NB4 (cell line): ENCODE data around the gene FKBP7.

Experiments
- DNase-seq: peaks from one replicate; pipeline ENCODE4 v3.0.0; 2010; ENCODE audit warnings: low read depth
- H3K4me3 ChIP-seq: one replicate; pipeline ENCODE4 v1.5.1; 2011; ENCODE audit warnings: mild to moderate bottlenecking, low read depth, low read length, moderate library complexity
- MYC ChIP-seq: IDR thresholded peaks from 2 replicates; pipeline ENCODE4 v1.6.1; 2011; ENCODE audit warnings: low read depth, low read length
- POLR2A ChIP-seq: IDR thresholded peaks from 2 replicates; pipeline ENCODE4 v1.6.1; 2011; ENCODE audit warnings: mild to moderate bottlenecking; ENCODE audit not compliant: insufficient read length; ENCODE audit errors: extremely low read depth
- TF ChIP-seq, protein P1 (sequence below): IDR thresholded peaks from 2 replicates; pipeline ENCODE4 v1.6.1; 2011; ENCODE audit warnings: low read depth, low read length
- TF ChIP-seq, protein P2 (sequence below): IDR thresholded peaks from one replicate; pipeline ENCODE4 v1.5.1; 2012; ENCODE audit warnings: low read depth, low read length

FKBP7 gene

DNA sequence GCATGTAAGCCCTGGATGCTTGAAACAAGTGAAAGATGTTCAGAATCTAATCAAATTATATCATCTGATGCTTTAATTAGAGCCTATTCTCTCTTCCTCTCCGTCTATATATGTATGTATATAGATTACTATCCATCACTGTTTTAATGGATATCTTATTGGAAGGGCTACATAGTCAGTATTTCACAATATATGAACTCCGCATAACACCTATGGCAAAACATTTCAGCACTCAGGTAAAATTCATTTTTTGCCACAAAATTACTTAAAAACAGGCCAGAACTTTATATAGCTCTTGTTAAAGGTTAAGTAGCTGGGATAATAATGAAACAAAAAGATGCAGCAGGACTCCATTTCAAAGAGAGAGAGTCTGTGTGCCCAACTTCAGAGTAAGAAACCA is 26.1 kb downstream of the FKBP7 start:
- H3K4me3 ChIP-seq = no peak overlapping the region
- no peak for TF ChIP-seq POLR2A
- TF ChIP-seq, protein P1, sequence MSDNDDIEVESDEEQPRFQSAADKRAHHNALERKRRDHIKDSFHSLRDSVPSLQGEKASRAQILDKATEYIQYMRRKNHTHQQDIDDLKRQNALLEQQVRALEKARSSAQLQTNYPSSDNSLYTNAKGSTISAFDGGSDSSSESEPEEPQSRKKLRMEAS = no peak
- no peak for TF ChIP-seq MYC
- TF ChIP-seq, protein P2, sequence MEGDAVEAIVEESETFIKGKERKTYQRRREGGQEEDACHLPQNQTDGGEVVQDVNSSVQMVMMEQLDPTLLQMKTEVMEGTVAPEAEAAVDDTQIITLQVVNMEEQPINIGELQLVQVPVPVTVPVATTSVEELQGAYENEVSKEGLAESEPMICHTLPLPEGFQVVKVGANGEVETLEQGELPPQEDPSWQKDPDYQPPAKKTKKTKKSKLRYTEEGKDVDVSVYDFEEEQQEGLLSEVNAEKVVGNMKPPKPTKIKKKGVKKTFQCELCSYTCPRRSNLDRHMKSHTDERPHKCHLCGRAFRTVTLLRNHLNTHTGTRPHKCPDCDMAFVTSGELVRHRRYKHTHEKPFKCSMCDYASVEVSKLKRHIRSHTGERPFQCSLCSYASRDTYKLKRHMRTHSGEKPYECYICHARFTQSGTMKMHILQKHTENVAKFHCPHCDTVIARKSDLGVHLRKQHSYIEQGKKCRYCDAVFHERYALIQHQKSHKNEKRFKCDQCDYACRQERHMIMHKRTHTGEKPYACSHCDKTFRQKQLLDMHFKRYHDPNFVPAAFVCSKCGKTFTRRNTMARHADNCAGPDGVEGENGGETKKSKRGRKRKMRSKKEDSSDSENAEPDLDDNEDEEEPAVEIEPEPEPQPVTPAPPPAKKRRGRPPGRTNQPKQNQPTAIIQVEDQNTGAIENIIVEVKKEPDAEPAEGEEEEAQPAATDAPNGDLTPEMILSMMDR = no peak
- no peak for DNase-seq

DNA sequence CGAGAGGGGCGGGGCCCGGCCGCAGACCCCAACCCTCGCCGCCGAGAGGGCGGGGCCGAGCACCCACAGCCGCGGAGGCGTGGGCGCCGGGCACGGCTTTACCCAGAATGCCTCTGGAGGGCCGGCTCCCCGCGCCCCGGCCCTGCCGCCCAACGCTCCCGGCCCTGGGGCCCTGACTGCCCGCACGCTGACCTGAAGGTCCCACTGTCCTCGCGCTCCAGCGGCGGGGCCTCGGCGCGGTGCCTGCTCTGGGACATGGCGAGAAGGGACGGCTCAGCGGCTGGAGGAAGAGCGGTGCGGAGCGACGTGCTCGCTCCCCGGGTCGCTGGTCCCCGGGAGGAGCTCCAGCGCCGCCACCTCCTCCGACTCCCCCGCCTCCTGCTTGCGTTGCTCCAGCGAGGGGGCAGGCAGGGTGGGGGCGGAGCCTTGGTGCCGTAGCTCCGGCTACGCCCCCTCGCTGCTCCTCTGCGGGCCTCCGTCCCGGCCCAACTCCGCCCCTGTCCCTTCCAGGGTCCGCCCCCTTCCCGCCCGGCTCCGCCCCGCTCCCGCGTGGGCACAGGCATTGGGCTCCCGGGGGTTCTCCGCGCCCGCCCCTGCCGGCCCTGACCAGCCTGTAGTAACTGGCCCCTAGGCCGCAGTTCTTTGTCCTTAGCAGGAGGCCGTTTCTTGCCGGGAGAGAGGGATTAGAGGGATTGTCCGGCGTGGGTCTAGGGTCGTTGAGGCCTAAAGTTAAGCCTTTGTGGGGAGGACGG is 27.4 kb downstream of the FKBP7 start, which contains the start of the genes PJVK and PRKRA:
TSS of gene PJVK (plus strand) at position 605 of the 752 bp plus-strand sequence. CDS start 2,032 bp downstream, outside the sequence.
TSS of gene PRKRA (minus strand) at position 402 of the 752 bp plus-strand sequence. CDS start at position 257, 145 bp downstream.
- TF ChIP-seq, protein P1 = peak; percentile 13; the same call in 1 of the 2 replicates
- TF ChIP-seq, protein P2 = no peak
- TF ChIP-seq POLR2A (peak; percentile 75), MYC (peak; percentile 51)
- peak; percentile 99 for DNase-seq
- peak within 1 kb of the TSS; percentile 83 for H3K4me3 ChIP-seq

DNA sequence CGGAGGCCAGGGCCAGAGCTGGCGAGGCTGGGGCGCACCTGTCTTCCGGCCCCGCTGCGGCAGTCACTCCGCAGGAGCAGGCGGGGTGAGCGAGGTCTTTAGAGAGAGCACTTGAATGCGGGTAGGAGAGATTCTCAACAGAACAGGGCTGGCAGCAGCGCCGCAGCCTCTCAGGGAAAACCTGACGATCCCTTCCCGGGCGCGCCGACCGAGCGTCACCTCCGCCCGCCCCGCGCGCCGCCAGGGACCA is 28.0 kb downstream of the FKBP7 start:
- no peak for DNase-seq

DNA sequence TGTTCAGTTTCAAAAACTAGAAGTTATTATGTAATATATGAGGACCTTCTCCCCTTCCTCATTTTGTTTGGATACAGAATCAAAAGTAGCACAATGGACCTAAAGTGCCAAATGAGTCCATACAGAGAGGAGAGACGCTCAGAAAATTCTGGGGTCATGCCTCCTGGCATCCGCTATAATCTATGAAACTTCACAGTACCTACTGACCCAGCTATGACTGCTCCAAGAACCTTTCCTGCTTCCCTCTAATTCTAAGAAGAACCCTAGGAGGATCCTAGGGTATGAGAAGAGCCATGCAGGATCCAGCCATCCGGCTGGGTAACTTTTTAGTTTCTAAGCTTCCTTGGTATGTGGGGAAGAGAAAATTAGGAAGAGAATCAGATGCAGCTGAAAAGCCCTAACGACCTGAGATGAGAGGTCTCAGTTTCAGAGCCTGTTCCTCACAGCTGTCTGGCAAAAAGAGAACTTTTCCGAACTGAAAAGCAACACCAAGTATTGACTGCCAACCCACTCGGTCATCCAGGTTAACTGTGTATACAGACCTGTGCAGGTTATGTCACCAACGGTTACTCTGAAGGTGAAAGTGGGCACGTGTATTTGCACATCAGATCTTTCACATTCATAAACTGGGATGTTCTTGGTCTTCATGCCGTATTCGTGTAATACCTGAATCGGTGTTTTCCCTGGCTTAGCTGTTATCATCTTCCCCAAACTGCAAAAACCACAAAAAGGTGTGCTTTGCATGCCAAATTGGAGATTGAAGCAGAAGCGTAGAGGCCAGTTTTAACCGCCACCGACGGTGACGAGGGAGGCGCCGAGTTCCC is 28.5 kb downstream of the FKBP7 start:
- peak; percentile 26 for DNase-seq
- peak overlapping the region; percentile 83 for H3K4me3 ChIP-seq
- no peak for TF ChIP-seq MYC
- TF ChIP-seq POLR2A = no peak
- TF ChIP-seq, protein P1 = no peak
- TF ChIP-seq, protein P2 = no peak

More for the DNA sequence above, 28.0 kb downstream of the FKBP7 start:
- TF ChIP-seq, protein P2 = no peak
- TF ChIP-seq MYC (no peak), POLR2A (no peak)
- TF ChIP-seq, protein P1 = no peak
- peak overlapping the region; percentile 83 for H3K4me3 ChIP-seq

DNA sequence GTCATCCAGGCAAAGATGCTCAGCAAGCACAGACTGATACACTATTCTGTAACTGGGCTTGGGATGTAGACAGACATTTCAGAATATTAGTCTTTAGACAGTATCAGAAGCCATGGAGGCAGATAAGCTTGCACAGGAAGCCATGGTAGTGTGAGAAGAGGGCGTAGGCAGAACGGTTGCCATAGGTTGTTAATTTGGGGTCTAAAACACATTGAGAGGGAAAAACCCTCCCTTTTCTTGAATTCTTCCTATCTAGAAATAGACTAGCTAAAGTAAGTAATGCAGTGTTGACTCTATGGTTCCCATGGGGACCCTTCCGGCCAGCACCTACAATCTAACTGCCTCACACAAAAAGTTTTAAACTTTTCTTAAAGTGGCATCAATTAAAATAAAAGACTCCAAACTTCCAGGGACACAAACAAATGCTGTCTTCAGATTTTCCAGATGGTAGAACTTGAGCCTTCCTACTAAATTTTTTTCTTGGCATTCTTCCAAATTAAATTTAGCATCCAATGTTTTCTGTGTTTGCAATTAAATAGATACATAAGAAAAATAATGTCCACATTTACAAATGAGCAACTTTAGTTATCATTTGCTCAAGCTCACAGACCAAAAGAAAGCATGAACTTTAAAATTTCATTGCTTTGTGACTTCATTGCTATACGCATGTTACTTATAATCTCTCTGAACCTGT is 29.3 kb downstream of the FKBP7 start:
- H3K4me3 ChIP-seq = peak overlapping the region; percentile 83
- no peak for DNase-seq

More for the DNA sequence above, 29.3 kb downstream of the FKBP7 start:
- no peak for TF ChIP-seq POLR2A
- TF ChIP-seq, protein P1 = no peak
- TF ChIP-seq, protein P2 = no peak
- no peak for TF ChIP-seq MYC
